Measurements from ENCODE around the gene TTC16. TPM values are rescaled to one million over a fixed set of nuclear protein-coding genes. Genes with fewer than 3 reads are reported as not detected.

TTC16 gene
- total RNA-seq, 1 donor from 2014 or later = not detected

GRCh38 chr9:127758843-127759242 is 43.0 kb downstream of the TTC16 start:
- no peak overlapping the region for H3K4me3 ChIP-seq (ENCODE audit: low read depth, low read length)
- DNase-seq (ENCODE audit: low read depth) = no peak
- TF ChIP-seq, protein P1, sequence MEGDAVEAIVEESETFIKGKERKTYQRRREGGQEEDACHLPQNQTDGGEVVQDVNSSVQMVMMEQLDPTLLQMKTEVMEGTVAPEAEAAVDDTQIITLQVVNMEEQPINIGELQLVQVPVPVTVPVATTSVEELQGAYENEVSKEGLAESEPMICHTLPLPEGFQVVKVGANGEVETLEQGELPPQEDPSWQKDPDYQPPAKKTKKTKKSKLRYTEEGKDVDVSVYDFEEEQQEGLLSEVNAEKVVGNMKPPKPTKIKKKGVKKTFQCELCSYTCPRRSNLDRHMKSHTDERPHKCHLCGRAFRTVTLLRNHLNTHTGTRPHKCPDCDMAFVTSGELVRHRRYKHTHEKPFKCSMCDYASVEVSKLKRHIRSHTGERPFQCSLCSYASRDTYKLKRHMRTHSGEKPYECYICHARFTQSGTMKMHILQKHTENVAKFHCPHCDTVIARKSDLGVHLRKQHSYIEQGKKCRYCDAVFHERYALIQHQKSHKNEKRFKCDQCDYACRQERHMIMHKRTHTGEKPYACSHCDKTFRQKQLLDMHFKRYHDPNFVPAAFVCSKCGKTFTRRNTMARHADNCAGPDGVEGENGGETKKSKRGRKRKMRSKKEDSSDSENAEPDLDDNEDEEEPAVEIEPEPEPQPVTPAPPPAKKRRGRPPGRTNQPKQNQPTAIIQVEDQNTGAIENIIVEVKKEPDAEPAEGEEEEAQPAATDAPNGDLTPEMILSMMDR (IDR thresholded peaks at IDR 0.05; ENCODE audit: insufficient read depth, low read length, poor library complexity, severe bottlenecking) = no peak
- H3K36me3 ChIP-seq (ENCODE audit: control insufficient read depth, insufficient read depth, low read length) = no peaks in the 10 kb centered on the region
- H3K27me3 ChIP-seq (ENCODE audit: control insufficient read depth, insufficient read depth, low read length) = peaks cover 38% of the 10 kb centered on the region

GRCh38 chr9:127761061-127761460 is 45.2 kb downstream of the TTC16 start:
- DNase-seq (ENCODE audit: low read depth) = no peak
- H3K36me3 ChIP-seq (ENCODE audit: control insufficient read depth, insufficient read depth, low read length) = no peaks in the 10 kb centered on the region
- TF ChIP-seq, protein P1 (IDR thresholded peaks at IDR 0.05; ENCODE audit: insufficient read depth, low read length, poor library complexity, severe bottlenecking) = no peak
- H3K4me3 ChIP-seq (ENCODE audit: low read depth, low read length) = no peak overlapping the region
- H3K27me3 ChIP-seq (ENCODE audit: control insufficient read depth, insufficient read depth, low read length) = peaks cover 27% of the 10 kb centered on the region

- H3K4me3 ChIP-seq (ENCODE audit: low read depth, low read length) = no peak overlapping the region
- H3K27me3 ChIP-seq (ENCODE audit: control insufficient read depth, insufficient read depth, low read length) = peaks cover 28% of the 10 kb centered on the region
- no peaks in the 10 kb centered on the region for H3K36me3 ChIP-seq (ENCODE audit: control insufficient read depth, insufficient read depth, low read length)
- TF ChIP-seq, protein P1 (IDR thresholded peaks at IDR 0.05; ENCODE audit: insufficient read depth, low read length, poor library complexity, severe bottlenecking) = no peak
- DNase-seq (ENCODE audit: low read depth) = no peak
These were observed 45.6 kb downstream of the TTC16 start for GRCh38 chr9:127761491-127761956.

DNA sequence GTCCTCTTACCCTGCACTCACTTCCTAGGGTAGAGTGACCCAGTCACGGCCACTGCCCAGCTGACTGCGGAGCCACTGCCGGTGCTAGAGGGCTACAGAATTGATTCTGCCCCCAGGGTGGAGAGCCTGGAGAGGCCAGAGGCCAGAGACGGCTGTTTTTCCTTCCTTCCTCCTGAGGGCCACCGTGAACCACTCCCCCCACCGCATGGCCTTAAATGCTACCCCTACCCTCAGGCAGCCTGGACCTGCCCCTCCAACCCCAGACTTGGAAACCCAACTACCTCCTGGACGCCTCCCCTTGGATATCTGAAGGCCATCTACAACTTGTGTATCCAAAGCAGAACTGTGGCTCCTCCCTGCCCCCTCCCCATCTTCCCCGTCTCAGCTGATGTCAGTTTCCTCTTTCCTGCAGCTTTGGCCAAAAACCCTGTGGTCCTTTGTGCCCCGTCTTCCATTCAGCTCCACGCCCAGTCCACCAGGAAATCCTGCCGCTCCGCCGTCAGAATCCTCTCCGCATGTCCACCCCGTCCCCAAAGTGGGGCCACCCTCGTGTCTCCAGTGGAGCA is 46.3 kb downstream of the TTC16 start:
- no peak for DNase-seq (ENCODE audit: low read depth)
- H3K27me3 ChIP-seq (ENCODE audit: control insufficient read depth, insufficient read depth, low read length) = peaks cover 25% of the 10 kb centered on the region
- H3K4me3 ChIP-seq (ENCODE audit: low read depth, low read length) = no peak overlapping the region
- H3K36me3 ChIP-seq (ENCODE audit: control insufficient read depth, insufficient read depth, low read length) = no peaks in the 10 kb centered on the region
- TF ChIP-seq, protein P1 (IDR thresholded peaks at IDR 0.05; ENCODE audit: insufficient read depth, low read length, poor library complexity, severe bottlenecking) = no peak

- DNase-seq (ENCODE audit: low read depth) = no peak
- peaks cover 23% of the 10 kb centered on the region for H3K27me3 ChIP-seq (ENCODE audit: control insufficient read depth, insufficient read depth, low read length)
- H3K4me3 ChIP-seq (ENCODE audit: low read depth, low read length) = no peak overlapping the region
- no peaks in the 10 kb centered on the region for H3K36me3 ChIP-seq (ENCODE audit: control insufficient read depth, insufficient read depth, low read length)
- TF ChIP-seq, protein P1 (IDR thresholded peaks at IDR 0.05; ENCODE audit: insufficient read depth, low read length, poor library complexity, severe bottlenecking) = peak; percentile 20
These were observed 48.1 kb downstream of the TTC16 start for GRCh38 chr9:127763918-127764384.

DNA sequence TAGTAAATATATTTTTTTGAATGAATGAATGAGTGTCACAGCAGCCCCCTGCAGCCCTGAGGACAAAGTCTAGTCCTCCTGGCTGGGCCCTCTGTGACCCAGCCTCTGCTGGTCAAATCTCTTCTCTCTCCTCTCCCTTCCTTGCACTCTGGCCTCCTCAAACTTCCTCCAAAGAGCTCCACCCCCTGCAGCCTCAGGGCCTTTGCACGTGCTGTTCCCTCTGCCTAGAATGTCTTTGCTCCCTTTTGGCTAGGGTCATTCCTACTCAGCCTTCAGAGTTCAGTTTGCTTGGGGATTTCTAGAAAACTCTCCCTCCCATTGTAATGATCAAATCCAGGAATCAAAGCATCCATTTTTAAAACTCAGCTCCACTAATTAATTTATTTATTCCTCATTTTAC is 49.5 kb downstream of the TTC16 start:
- peaks cover 23% of the 10 kb centered on the region for H3K27me3 ChIP-seq (ENCODE audit: control insufficient read depth, insufficient read depth, low read length)
- TF ChIP-seq, protein P1 (IDR thresholded peaks at IDR 0.05; ENCODE audit: insufficient read depth, low read length, poor library complexity, severe bottlenecking) = no peak
- H3K36me3 ChIP-seq (ENCODE audit: control insufficient read depth, insufficient read depth, low read length) = no peaks in the 10 kb centered on the region
- no peak for DNase-seq (ENCODE audit: low read depth)
- H3K4me3 ChIP-seq (ENCODE audit: low read depth, low read length) = no peak overlapping the region

All from kidney epithelial cell (primary cell).